Iris pigment epithelial cell (primary cell): ENCODE measurements around the gene LTBR.
"Not testable (repeated sequence)": the region's sequence is repeated elsewhere in the genome, so short reads cannot be mapped to it uniquely, and the experiment has no call there.

Experiments
- DNase-seq: peaks from one replicate; pipeline ENCODE4 v3.0.0-alpha.2; 2011; ENCODE audit warnings: low read depth

Gene LTBR

DNA sequence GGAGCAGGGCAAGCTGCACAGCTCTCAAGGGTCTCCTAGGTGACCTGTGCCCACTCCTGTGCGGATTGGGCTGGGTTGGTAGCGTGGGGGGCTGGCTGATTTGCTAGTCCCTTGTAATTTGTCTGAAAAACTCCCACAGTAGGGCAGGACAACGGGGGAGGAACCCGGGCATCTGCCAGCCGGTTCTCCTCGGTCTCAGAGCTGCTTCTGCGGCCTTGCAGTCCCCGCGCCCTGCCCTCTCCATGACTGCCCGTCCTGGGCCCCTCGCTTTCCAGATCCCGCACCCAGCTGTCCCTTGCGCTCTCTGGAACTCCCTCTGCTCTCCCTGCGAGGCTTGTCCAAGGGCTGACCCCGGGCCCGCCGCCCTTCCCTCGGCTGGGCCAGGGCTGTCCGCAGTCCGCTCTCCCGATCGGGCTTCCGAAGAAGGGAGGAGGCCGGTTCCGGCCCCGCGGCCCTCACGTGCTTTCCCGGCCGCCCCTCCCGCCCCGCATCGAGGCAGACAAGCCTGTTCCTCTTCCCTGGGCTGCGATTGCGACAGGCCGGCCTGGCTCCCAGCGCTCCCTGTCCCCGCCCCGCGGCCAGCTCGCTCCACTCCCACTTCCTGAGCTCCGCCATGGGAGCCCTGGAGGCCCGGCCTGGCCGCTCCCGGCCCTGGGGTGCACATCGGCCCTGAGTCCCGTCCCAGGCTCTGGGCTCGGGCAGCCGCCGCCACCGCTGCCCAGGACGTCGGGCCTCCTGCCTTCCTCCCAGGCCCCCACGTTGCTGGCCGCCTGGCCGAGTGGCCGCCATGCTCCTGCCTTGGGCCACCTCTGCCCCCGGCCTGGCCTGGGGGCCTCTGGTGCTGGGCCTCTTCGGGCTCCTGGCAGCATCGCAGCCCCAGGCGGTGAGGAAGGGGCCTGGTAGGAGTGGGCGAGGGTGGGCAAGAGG is at the start of gene LTBR:
TSS of gene LTBR (plus strand) at position 591 of the 927 bp plus-strand sequence. CDS start at position 788, 197 bp downstream.
- DNase-seq: peak; percentile 94

DNA sequence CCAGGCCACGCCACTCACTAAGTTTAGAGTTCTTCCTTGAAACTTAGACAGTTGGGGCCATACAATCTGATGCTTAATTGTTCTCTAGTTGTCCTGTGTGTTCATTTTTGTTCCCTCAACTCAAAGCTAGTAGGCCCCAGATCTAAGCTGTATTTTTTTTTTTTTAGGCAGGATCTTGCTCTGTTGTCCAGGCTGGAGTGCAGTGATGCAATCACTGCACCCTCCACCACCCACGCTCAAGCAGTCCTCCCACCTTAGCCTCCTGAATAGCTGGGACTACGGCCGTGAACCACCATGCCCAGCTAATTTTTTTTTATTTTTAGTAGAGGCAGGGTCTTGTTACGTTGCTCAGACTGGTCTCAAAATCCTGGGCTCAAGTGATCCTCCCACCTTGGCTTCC is 49.6 kb upstream of the LTBR start:
- DNase-seq: no peak

GRCh38 chr12:6334940-6335450 is 49.0 kb upstream of the LTBR start:
- peak; percentile 61 for DNase-seq

DNA sequence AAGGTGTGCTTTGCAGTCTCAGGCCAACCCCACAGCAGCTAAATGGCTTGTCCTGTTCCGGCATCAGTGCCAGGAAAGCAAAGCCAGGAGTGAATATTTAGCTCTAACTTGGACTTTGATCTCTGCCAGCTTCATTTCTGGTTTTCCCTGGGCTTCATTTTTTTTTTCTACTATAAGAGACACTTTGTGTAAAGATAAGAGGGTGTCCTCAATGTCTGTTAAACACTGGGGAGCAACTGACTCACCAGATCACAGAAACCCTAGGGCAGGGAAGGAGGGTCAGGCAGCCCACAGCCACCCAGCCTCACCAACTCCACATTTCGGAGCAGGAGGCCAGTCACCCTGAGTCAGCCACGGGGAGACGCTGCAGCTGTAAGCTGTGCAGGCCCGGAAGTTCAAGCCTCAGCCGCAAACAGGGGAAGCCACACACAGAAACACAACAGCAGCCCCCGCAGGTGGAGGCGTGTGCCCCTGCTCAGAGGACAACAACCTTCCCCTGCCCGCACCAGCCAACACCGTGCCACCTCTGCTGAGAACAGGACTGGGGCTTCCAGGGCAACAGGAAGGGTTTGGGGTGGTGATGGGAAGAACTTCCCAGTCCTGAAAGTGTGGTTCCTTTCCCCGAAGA is 48.4 kb upstream of the LTBR start:
- DNase-seq: peak; percentile 95

DNA sequence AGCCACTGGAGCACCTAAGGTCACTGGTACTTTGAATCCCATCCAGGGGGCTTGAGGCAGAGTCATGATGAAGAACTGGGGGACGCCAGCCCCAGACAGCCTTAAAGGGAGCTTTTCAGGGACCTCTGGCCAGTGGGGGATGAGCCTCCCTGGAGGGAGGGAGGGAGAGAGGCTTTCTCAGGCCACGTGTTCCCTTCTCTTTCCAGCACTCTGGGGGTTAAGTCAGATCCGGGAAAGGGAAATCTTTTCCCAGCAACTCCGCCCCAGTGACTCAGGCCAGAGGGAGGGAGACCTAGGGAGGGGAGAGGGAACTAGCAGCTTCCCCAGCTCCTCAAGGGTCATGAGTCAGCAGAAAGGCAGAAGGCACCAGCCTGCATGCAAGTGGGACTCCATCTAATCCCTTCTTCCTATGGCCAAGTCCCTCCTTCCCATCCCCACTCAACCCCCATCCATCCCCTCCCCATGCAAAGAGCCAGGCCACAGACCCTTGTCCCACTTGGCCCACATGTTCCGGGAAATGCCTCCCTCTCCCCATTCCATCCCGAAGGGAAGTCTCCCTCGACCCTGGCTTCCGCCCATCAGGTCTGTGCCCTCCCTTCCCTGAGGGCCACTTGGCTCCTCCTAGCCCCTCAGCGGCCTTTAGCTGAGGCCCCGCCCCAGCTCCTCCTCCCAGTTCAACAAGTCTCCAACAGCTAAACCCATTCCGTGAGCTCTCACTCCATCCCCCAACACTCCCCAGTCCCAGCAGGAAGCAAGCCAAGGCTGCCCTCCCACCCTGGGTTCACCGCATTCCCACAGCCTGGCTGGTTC is 47.7 kb upstream of the LTBR start:
- DNase-seq: peak; percentile 100

DNA sequence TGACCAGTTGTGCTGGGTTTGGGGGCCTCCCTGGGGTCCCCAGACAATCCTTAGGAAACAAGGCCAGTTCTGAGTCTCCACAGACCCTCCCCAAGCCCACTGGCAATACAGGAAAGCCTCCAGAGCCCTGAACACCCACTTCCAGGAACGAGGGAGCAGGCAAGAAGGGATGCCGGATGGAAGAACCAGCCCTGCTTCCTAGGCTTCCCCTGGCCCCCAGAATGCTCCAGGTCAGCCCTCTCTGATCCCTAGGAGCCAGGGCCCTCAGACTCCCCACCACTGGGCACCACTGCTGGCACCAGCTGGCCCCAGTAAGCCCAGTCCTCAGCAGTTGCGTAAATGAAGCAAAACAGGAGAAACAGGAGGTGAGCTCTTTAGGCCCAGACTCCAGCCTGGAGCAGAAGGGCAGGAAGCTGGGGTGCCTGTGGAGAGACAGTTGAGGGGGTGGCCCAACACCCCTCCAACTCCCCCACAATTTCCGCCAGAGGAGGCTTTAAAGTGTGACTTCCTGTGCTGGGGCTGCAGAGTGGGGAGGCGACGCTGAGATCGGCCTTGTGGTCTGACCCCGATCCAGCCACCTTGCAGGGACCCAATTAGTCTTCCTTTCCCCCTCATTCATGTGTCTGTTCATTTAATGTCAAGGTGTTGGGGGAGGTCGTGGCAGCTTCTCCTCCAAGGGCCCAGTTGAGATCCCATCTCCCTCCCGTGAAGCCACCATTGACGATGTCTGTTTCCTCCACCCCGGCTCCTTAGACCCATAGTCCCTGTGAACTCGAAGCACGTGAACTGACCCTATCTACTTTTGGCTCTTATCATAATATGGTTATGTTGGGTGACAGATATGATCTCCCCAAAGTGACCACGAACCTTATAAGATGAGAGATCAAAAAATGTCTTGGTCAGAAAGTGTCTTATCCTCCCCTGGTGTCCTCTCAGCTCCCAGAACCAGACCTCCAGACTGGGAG is 46.8 kb upstream of the LTBR start:
- DNase-seq: peak; percentile 46

DNA sequence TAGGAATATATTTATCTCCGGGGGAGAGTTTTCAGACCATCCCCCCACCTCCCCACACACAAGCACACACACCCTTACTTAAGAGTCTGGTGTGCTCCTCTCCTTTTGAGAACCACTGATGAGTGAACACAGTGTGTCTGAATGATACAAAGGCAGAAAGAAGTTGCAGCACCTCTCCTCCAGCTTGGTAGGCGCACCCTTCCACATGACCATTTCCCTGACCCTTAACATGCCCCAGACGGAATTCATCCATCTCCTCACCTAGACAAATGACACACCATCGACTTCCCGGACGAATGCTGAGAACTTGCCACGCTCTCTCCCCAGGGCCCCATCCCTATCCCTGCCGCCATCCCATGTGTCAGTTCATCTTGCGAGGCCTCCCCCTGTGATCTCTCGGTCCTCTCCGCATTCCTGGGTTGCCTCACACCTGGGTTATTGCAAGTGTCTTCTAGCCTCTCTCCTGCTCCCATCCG is 46.0 kb upstream of the LTBR start:
- peak; percentile 52 for DNase-seq

DNA sequence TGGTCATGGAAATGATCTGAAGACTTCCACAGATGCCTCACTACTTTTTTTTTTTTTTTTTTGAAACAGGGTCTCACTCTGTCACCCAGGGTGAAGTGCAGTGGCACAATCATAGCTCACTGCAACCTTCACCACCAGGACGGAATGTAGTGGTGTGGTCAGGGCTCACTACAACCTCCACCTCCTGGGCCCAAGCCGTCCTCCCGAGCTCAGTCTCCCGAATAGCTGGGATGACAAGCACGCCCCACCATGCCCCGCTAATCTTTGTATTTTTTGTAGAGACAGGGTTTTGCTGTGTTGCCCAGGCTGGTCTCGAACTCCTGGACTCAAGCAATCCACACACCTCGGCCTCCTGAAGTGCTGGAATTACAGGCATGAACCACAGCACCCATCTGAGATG is 45.4 kb upstream of the LTBR start:
- DNase-seq: not testable (repeated sequence)

- DNase-seq: peak; percentile 8
Measured at GRCh38 chr12:6338955-6339354, 45.0 kb upstream of the LTBR start.

DNA sequence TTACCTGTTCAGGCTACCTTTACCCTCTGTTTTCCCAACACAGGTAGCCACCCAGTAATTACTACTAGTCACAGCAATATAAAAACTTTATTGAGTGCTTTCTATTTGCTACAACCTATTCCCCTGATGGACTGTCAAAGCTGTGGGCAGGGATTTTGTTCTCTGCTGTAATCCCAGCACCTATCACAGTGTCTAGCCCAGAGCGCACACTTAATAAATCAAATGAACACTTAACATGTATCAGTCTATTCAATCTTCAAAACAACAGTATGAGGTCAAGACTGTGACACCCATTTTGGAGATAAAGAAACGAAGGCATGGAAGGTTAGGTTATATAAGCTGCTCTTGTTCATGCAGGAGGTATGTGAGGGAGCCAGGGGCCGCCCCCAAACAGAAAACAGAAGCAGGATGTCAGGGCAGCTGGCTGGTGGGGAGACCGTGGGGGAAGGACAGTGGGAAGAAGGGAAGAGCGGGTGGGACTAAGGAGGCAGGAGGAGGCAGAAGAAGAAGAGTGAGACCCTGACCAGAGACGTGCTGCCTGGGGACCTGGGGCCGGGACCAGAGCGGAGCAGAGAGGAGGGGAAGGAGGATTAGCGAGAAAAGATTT is 43.8 kb upstream of the LTBR start:
- peak; percentile 80 for DNase-seq

GRCh38 chr12:6340745-6341416 is 43.1 kb upstream of the LTBR start:
- no peak for DNase-seq

DNA sequence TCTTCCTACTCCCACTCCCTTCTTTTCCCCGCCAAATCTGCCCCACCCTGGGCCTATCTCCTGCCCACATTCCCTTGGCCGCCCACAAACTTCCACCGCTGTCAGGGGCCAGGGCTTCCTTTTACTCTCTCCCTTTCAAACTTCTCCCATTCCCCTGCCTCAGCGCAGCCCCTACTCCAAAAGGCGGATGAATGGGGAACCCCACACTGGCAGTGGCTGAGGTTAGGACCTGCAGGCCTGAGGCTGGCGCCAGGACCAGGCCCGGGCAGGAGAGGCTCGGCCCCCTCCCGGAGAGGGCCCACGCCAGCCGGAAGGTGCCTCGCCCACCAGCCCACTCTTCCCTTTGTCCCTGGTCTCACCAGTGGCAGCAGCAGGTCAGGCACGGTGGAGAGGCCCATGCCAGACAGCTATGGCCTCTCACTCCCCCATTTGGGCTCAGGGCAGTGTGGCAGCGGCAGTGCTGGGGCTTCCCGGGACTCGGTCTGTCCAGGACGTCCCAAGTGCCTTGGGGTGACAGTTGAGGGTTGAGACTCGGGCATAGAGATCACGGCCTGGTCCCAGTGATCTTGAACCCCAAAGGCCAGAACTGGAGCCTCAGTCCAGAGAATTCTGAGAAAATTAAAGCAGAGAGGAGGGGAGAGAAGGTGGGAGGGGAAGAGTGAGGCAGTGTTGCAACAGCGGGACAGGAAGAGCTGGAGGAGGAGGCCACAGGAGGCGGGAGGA is 42.4 kb upstream of the LTBR start, which contains the start of gene TNFRSF1A:
TSS of gene TNFRSF1A (minus strand) at position 660 of the 723 bp plus-strand sequence. CDS start at position 398, 262 bp downstream.
- peak; percentile 90 for DNase-seq

GRCh38 chr12:6342140-6342889 is 41.6 kb upstream of the LTBR start:
- no peak for DNase-seq

DNA sequence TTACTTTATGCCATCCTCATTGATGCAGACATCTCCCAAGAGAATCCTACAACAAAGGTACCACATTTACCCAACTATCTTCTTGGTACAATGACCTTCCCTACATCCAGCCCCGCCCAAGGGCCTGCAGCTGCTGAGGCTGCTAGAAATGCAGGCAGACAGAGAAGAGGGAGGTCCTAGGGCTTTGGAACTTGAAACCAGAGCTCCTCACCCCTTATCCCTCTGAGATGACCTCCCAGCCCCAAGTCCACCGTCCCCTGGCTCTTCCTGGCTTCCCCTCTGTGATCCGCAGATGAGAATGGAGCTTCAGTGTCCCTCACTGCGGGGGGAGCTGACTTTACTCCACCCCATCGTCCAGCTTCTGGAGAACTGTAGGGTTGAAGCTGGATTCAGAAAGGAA is 40.4 kb upstream of the LTBR start:
- DNase-seq: no peak

- DNase-seq: not testable (repeated sequence)
Measured at GRCh38 chr12:6344101-6344660, 39.8 kb upstream of the LTBR start.

DNA sequence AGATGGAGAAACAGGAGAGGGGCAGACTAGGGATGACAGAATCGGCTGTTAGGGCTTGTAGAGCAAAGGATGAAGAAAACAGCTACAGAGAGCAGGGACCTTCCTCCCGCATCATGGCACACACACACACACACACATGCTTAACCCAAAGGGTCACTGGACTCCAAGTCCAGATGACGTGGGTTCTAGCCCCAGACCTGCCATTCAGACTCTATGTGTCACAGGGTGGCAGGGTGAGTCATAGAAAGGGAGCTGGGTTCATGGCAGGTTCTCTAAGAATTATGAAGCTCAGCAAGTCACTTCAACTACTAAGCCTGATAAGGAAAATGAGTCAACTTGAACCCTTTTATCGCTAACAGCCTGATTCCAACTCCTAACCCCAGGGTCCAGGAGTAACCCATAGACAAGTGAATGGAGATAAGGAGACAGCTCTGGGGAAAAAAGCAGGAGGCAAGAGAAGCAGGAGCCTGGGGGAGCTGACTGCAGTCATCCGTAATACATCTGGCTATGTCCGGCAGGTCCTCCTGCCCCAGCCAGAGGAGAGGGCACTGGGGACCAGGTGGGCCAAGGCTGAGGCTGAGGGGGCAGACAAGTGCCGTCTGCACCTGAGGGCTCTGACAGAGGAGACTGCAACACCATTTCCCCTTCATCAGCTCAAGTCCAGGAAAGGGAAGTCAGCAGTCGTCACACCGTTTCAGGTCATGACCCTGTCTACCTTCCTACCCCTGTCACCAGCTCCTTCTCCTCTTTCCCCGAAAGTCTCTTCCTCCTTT is 38.5 kb upstream of the LTBR start:
- DNase-seq: peak; percentile 97

GRCh38 chr12:6346235-6346832 is 37.6 kb upstream of the LTBR start:
- DNase-seq: no peak
